GM21360 (cell line): ENCODE measurements around the gene INTS1.

Experiments used
- ATAC-seq: cut with Tn5 transposase; IDR thresholded peaks from one replicate; pipeline ENCODE4 v1.9.1; 2021; ENCODE audit warnings: mild to moderate bottlenecking, moderate library complexity; ENCODE audit not compliant: unreplicated experiment

INTS1 gene

GRCh38 chr7:1466524-1467271, 37.5 kb downstream of the INTS1 start:
- no peak for ATAC-seq

- no peak for ATAC-seq
These were observed 39.5 kb downstream of the INTS1 start for GRCh38 chr7:1464694-1465093.

- ATAC-seq = no peak
These were observed 40.4 kb downstream of the INTS1 start for GRCh38 chr7:1463676-1464223.

- ATAC-seq = no peak
These were observed 42.4 kb downstream of the INTS1 start for GRCh38 chr7:1461646-1462375.

- ATAC-seq = no peak
These were observed 43.2 kb downstream of the INTS1 start for GRCh38 chr7:1460821-1461645.

- ATAC-seq = peak; percentile 4
These were observed 44.0 kb downstream of the INTS1 start for GRCh38 chr7:1459920-1460820.

- peak; percentile 89 for ATAC-seq
These were observed 44.7 kb downstream of the INTS1 start for GRCh38 chr7:1459512-1459892.

GRCh38 chr7:1458683-1459511, 45.3 kb downstream of the INTS1 start, which contains the start of gene MICALL2:
Gene MICALL2, minus strand, starts transcription at chr7:1459470. Its CDS starts 144 bp downstream, at chr7:1459326.
- ATAC-seq = no peak

- ATAC-seq = no peak
These were observed 46.1 kb downstream of the INTS1 start for GRCh38 chr7:1457949-1458682.

GRCh38 chr7:1457059-1457948, 46.9 kb downstream of the INTS1 start:
- no peak for ATAC-seq

- ATAC-seq = no peak
These were observed 48.2 kb downstream of the INTS1 start for GRCh38 chr7:1455955-1456354.

- ATAC-seq = no peak
These were observed 48.8 kb downstream of the INTS1 start for GRCh38 chr7:1455241-1455939.

- no peak for ATAC-seq
These were observed 49.6 kb downstream of the INTS1 start for GRCh38 chr7:1454542-1454941.

GRCh38 chr7:1452205-1452604, 52.0 kb downstream of the INTS1 start:
- no peak for ATAC-seq

GRCh38 chr7:1450987-1451386, 53.2 kb downstream of the INTS1 start:
- no peak for ATAC-seq

- no peak for ATAC-seq
These were observed 53.8 kb downstream of the INTS1 start for GRCh38 chr7:1450431-1450830.

- no peak for ATAC-seq
These were observed 54.2 kb downstream of the INTS1 start for GRCh38 chr7:1449951-1450350.
